SHP77 treated with DMSO at 0.1 percent for 48 hours (cell line): Measurements from ENCODE around the gene PLXND1.
A peak's percentile ranks its signal among the peaks of the same experiment; 100 is the strongest.

Experiments
- DNase-seq: peaks from one replicate; lab custom pipeline; 2025; lab: John Stamatoyannopoulos, UW

Gene PLXND1

DNA sequence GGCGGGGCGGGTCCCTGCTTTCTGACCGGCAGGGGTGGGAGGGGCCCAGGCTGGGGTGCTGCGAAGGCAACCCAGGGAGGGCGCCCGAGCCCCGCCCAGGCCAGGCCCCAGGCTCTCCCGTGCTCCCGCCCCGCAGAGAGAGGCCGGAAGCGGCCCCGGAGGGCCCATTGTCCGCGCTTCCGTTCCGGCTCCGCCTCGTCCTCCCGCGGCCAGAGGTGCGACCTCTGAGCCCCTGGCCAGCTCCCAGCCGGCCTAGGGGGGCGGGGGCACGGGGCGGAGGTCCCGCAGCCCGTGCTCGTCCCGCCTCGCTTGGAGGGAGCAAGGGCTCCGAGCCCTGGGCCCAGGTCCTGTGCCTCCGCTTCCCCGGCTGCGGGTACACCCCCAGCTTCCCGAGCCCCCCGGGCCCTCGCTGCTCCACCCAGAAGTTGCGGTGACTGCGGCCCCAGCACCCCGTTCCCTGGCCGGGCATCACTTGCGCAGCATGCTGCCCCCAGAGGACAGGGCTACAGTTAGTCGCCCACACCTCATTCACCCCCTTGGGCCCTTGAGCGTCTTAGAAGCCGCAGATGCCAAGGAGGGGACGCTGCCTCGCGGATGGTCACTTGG is 20.4 kb upstream of the PLXND1 start:
- peak; percentile 65 for DNase-seq

DNA sequence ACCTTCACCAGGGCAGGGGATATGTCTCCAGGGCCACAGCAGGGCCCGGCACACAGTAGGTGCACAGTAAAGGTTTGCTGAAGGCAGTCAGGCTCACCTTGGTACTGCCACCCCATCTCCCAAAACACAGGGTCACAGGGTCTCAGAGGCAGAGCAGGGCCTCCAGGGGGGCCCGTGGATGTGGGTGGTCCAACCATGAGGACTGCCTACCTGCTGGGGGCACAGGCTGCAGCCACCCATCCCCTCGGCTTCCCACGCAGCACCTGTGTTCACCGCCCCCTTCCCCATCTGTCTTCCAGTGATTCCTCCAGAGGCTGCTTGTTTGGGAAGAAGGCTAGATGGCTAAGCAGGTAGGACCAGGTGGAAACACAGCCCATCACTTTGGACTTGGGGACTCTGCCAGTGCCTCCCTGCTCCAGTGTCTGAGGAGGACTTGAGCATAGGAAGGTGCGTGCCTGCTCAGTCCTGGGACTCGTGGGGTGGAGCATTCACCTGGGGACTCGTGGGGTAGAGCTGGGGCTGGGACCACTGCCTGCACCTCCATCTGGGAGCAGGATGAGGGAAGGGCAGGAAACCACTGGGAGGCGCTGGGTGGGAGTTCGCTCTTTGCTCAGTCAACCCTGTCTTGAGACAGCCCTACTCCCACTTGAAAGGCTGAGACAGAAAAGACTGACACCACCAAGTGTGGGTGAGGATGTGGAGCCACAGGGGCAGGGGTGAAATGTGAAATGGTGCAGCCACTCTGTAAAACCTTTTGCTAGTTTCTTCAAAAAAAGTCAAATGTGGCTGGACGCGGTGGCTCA is 18.8 kb upstream of the PLXND1 start:
- no peak for DNase-seq

DNA sequence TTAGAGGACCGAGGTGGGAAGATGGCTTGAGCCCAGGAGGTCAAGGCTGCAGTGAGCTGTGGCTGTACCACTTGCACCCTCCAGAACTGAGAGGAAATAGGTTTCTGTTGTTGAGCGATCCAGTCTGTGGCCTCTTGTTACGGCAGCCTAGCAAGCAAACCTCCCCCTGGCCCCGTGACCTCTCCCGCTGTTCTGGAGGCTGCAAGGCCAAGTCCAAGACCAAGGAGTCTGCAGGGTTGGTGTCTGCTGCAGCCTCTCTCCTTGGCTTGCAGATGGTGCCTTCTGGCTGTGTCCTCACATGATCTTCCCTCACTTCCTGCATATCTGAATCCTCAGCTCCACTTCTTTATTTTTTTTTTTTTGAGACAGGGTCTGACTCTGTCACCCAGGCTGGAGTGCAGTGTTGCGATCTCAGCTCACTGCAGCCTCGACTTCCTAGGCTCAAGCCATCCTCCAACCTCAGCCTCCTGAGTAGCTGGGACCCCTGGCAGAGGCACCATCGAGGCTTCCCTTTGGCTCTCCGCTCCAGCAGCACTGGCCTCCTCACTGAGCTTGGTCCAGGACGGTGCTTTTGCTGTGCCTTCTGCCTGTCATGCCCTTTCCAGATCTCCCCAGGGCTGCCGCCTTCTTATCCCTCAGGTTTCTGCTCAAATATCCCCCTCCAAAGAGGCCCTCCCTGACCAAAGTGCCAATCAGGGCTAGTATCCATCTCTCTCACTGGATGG is 18.0 kb upstream of the PLXND1 start:
- DNase-seq: no peak

- DNase-seq: no peak
These were observed 17.1 kb upstream of the PLXND1 start for GRCh38 chr3:129623447-129624118.

DNA sequence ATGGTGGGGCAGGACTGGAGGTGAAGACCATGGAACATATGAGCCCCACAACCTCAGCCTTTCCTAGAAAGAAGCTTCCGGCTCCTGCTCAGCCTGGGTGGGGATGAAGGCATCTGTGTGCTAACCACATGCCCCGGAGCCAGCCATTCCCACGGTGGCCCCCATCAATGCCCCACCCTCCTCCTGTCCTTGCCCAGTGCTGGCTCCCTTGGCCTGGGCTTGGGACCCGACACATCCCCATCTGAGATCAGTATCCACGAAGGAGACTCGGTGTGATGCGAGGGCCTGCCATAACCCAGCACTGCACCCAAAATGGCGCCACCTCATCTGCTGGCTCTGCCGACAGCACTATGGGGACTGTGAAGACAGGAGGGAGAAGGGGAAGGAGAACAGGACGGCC is 16.5 kb upstream of the PLXND1 start:
- no peak for DNase-seq

GRCh38 chr3:129622226-129622874 is 15.9 kb upstream of the PLXND1 start:
- DNase-seq: no peak

DNA sequence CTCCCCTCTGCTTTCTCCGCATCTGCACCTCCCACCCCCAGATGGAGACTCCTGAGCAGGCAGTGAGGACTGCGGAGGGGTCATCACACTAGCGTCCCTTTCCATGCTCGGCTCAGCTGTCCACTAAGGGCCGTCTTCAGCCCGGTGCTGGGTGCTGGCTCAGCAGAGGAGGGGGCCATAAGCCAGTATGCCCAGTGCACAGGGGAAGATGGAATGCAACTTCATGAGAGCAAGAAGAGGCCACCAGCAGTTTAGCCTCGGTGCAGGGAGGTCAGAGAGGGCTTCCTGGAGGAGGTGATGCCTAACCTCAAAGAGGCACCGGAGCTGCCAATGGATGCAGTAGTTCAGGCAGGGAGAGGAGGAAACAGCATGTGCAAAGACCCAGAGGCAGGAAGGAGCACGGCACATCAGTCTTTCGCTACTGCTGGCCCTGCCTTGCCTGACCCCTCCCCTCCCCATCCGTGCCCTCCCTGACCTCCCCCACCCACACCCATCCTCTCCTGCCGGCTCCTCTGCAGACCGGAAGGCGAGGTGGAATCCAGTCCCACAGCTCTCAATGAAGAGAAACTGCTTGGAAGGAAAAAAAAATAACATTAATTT is 15.2 kb upstream of the PLXND1 start:
- no peak for DNase-seq

GRCh38 chr3:129620828-129621559 is 14.5 kb upstream of the PLXND1 start:
- DNase-seq: no peak

DNA sequence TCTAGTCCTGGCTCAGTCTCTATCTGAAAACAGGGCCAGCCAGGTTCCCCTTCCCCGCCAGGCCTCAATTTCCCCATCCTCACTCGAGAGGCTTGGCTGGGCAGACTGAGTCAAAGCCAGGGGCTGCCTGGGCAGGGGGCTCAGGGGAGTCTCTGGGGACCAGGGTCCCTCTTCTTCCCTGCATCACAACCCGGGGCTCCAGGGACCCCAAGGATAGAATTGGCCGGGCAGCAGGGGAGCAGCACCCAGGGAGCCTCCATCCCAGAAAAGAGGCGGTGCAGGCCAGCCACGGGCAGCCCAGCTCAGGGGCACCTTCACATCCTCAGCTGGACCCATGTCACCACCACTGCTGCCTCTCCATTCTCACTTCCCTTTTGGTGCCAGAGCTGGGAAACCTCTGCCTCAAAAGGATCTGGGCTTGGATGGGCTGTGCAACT is 13.3 kb upstream of the PLXND1 start:
- no peak for DNase-seq

GRCh38 chr3:129618901-129619671 is 12.6 kb upstream of the PLXND1 start:
- no peak for DNase-seq

DNA sequence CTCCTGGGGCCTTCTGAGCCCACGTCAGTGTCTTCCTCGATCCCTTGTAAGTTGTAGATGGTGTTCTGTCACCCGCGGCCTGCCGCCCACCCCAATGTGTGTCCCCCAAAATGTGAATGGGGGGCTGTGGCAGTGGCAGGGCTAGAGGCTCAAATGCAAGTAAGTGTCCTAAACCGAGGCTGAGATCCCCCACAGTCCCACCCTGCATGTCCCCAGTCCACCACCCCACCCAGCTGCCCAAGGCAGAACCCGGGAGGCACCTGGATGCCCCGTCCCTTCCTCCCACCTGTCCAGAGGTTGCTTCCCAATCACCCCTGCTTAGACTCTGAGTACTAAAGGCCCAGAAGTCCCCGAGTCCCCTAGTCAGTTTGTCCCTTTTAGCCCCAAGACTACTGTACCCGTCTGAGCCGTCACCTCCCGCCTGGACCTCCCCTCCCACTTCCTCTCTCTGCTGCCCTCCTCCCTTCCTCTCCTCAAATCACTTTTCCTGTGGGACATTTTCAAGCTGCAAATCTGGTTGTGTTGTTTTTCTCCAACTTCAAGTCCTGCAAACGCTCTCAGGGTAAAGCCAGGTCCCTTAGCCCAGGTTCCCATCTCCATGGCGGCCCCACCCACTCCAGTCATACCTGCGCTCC is 11.8 kb upstream of the PLXND1 start:
- DNase-seq: no peak

DNA sequence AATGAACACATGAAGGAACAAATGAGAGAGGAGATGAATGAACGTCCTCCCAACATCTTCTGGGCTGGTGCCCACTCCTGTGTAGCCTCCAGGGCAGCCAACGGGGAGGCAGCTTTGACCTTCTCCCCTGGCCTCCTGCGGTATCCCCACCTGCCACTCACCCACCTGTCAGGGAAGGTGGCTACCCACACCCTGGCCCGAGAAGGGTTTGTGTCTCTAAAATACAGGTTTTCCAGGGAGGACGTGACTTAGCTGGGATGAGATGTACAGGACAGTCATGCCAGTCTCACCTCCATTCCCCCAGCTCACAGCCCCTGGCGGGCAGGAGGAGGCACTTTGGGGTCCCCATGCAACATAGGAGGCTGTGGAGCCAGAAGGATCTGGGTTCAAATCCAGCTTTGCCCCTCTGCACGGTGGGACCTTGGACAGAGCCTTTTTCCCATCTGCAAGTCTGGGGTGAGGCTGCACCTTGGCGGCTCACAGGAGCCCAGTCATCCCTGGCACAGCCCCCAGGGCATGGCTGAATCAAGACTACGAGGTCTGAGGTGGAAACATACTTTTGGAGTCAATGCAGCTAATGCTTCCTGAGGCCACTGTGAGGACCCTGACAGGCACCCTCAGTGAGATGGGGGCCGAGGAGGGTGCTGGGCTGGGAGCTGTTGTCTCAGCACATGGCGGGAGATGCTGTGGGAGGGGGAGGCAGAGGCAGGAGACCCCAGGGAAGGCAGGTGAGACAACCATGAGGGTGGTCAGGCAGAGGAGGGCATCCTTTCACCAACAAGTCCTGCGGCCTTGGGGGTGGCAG is 11.1 kb upstream of the PLXND1 start:
- no peak for DNase-seq

DNA sequence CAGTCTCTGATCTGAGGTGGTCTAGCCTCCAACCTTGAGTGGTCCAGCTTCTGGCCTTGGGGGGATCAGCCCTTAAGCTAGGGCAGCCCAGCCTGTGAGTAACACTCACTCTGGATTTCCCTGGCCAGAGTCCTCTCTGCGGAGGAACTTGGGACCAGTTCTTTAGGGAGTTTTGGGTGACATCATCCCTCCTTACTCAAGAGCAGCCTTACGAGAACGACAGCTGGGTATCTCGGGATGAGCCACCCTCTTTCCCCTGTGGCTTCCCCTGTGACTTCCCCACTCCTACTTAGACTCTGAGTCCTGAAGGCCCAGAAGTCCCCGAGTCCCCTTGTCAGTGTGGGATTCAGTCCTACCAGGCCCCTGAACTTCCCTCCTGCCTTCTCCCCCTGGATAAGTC is 10.2 kb upstream of the PLXND1 start:
- DNase-seq: no peak

GRCh38 chr3:129616291-129616690 is 9.8 kb upstream of the PLXND1 start:
- no peak for DNase-seq

GRCh38 chr3:129615751-129616281 is 9.3 kb upstream of the PLXND1 start:
- no peak for DNase-seq

DNA sequence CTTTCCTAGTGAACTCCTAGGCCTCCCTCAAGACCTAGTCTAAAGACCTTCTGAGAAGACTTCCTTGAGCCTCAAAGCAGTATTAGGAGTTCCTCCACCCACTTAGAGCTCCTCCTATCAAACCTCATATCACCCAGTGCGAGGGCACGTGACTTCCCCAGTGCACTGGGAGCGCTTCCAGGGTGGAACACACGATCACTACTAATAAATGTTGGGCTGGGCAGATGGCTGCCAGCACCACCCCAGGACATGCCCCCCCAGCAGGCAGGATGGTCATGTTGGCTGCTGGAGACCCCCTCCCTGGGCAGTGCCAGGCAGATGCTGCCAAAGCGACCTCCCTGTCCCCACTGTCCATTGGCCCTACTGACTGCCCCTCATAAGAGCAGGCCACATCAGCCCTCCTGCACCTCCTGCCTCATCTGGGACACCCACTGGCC is 8.5 kb upstream of the PLXND1 start:
- no peak for DNase-seq

DNA sequence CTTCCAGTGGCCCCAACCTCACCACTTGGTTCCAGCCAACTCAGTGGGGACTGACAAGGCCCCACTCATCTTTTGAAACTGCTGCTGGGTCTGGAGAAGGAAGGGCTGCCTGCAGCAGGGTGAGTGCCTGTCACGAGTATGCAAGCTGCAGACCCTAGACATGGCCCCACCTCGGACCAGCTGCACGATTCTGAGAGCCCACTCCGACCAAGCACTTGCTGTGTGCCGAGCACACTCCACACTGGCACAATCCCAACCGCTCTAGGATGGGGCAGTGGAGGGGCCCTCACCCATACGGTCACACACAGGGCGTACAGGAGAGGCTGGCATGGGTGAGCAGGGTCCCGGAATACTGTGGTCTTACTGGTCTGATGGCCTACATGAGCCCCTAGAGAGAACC is 8.0 kb upstream of the PLXND1 start:
- no peak for DNase-seq

DNA sequence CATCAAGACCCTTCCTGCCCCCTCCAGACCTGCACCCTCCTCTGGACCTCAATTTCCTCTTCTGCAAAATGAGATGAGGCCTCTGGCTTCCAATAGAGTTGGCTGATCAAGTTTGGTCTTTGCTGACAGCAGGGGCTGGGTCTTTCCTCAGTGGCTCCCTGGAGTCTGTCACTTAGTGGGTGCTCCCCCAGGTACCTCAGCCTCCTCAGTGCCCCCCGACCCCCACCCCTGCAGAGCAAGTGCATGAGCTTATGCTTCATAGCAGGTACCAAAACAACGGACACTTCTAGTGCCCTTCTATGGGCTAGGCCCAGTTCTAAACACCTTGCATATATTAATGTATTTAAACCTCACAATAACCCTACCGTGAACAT is 6.9 kb upstream of the PLXND1 start:
- DNase-seq: no peak
